ENCODE results near the gene ADGRB3.

DNA sequence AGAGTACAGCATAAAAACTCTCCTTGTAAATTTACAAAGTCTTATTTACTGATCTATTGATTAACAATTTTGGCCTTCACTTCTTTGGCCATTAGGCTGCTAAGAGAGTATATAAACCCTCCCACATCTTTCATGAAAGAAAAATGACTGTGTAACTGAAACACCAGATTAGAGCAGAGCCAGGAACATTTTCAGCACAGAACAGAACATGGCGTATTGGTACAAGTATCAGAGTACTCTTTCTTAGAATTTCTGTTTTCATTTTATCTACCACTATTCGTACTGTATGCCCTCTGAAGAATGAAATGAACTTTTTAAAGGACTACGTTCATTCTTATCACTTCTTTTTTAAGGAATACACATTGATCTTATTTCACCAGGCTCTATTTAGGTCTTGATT, 550.2 kb downstream of the ADGRB3 start:
- TF ChIP-seq EP300 (IDR thresholded peaks at IDR 0.05; ENCODE audit: borderline replicate concordance) (no peak), TAF1 (IDR thresholded peaks at IDR 0.05; ENCODE audit: low read depth) (no peak), FOXM1 (IDR thresholded peaks at IDR 0.05; ENCODE audit: borderline replicate concordance, low read depth) (no peak), ZBTB7A (IDR thresholded peaks at IDR 0.05; ENCODE audit: low read depth) (no peak), YY1 (IDR thresholded peaks at IDR 0.05; ENCODE audit: low read depth) (no peak)

Measured in Ishikawa (cell line).